22Rv1 (cell line): Measurements from ENCODE around the gene ACVR1B.

Source experiments
- H3K27ac ChIP-seq: fragments of 450-650 bp; 2 replicates; pipeline ENCODE4 v1.5.1; 2017
- ZFX ChIP-seq: fragments of 450-650 bp; IDR thresholded peaks from 2 replicates; pipeline ENCODE4 v1.6.1; 2017; ENCODE audit warnings: antibody characterized with exemption, borderline replicate concordance
- TF ChIP-seq, protein P1 (sequence below): fragments of 450-650 bp; IDR thresholded peaks from 2 replicates; pipeline ENCODE4 v1.5.1; 2017; ENCODE audit warnings: mild to moderate bottlenecking

ACVR1B gene

DNA sequence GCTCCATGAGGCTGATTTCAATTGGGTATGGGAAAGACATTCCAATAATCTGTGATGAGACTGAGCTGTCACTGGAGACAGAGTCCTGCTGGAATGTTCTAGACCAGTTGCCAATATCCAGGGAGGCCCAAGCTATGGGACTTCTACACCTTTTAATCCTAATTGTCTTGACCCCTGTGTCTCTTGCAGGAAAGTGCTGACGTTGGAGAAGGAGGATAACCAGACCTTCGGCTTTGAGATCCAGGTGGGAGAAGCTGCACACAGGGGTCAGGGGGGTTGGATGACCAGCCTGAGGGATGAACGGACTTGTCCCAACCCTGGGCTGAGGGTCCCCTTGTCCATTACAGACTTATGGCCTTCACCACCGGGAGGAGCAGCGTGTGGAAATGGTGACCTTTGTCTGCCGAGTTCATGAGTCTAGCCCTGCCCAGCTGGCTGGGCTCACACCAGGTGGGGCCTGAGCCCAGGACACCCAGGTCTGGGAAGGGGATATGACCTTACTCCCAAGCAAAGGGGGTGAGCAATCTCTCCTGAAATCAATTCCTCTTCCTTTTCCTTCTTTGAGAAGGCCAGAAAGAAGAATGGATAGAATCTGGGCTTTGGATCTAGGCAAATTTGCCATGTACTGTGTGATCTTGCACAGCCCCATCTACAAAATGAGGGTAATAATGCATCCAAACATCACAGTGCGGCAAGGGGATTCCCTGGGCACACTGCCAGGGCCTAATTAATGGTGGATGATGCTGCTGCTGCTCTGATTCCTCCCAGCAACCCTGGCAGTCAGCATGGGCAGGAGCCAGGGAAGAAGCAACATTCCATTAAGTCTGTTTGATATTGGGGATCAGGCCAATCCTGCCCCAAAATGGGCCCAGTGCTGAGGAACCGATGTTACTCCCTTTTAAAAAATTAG, 59.4 kb downstream of the ACVR1B start:
- TF ChIP-seq ZFX = no peak
- TF ChIP-seq, protein P1, sequence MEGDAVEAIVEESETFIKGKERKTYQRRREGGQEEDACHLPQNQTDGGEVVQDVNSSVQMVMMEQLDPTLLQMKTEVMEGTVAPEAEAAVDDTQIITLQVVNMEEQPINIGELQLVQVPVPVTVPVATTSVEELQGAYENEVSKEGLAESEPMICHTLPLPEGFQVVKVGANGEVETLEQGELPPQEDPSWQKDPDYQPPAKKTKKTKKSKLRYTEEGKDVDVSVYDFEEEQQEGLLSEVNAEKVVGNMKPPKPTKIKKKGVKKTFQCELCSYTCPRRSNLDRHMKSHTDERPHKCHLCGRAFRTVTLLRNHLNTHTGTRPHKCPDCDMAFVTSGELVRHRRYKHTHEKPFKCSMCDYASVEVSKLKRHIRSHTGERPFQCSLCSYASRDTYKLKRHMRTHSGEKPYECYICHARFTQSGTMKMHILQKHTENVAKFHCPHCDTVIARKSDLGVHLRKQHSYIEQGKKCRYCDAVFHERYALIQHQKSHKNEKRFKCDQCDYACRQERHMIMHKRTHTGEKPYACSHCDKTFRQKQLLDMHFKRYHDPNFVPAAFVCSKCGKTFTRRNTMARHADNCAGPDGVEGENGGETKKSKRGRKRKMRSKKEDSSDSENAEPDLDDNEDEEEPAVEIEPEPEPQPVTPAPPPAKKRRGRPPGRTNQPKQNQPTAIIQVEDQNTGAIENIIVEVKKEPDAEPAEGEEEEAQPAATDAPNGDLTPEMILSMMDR = no peak
- H3K27ac ChIP-seq = peak overlapping the region; percentile 27; the same call in 1 of the 2 replicates

DNA sequence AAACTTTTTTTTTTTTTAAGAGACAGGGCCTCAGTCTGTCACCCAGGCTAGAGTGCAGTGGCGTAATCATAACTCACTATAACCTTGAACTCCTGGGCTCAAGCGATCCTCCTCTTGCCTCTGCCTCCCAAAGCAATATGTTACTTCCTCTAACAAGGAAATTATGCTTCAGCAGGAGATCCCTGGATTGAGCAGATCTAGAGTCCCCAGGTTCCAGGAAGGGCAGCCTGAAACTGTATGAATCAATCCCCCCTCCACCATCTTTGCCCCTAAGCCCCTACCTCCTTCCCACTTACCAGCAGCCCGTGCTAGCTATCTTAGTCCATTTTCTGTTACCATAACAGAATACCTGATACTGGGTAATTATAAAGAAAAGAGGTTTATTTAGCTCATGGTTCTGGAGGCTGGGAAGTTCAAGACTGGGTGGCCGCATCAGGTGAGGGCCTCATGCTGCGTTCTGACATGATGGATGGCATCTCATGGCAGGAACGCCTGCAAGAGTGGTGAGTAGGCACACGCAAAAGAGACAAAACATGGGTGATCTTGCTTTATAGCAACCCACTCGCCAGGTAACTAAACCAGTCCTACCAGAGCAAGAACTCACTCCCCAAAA, 60.2 kb downstream of the ACVR1B start:
- TF ChIP-seq, protein P1 = no peak
- no peak for TF ChIP-seq ZFX
- no peak overlapping the region for H3K27ac ChIP-seq

DNA sequence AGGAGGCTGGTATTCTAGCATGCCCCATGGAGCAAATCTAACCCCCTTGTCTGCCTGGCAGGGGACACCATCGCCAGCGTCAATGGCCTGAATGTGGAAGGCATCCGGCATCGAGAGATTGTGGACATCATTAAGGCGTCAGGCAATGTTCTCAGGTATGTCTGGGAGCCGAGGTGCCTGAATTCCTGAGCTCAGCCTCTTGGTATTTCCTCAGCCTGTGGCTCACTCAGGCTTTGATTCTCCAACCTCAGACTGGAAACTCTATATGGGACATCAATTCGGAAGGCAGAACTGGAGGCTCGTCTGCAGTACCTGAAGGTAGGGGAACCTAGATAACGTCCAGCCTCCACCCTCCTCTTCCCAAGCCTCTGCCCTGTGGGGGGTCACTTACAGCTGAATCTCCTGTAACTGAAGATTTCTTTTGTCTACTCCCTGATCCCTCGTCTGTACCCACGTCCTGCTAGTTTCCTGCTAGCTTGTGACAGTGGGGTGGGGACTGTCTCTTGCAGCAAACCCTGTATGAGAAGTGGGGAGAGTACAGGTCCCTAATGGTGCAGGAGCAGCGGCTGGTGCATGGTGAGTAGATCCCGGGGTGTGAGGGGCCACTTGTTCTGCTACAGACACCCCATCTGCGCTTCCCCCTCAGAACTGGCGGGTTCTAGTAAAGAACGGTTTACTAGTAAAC, 62.3 kb downstream of the ACVR1B start:
- TF ChIP-seq, protein P1 = no peak
- no peak for TF ChIP-seq ZFX
- H3K27ac ChIP-seq = no peak overlapping the region

DNA sequence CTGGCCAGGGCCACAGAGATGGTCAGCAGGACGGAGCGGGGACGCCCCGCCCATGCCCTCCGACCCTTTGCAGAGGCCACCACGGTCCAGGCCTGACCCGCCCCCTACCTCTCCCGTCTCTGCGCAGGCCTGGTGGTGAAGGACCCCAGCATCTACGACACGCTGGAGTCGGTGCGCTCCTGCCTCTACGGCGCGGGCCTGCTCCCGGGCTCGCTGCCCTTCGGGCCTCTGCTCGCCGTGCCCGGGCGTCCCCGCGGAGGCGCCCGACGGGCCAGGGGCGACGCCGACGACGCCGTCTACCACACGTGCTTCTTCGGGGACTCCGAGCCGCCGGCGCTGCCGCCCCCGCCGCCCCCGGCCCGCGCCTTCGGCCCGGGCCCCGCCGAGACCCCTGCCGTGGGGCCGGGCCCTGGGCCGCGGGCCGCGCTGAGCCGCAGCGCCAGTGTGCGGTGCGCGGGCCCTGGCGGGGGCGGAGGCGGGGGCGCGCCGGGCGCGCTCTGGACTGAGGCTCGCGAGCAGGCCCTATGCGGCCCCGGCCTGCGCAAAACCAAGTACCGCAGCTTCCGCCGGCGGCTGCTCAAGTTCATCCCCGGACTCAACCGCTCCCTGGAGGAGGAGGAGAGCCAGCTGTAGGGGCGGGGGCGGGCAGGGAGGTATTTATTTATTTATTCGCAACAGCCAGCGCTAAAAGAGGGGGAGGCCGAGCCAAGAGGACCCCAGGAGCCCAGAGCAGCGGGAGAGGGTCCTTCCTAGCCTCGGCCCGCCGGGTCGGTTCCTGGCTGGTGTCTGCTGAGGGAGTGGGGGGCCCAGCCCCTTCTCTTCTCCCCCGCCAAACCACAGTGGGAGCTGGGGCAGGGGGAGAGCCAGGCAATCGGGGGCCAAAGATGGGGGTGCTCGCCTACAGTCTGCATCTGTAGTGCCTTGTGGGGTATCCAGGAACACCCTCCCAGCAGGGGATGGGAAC, 63.4 kb downstream of the ACVR1B start:
- no peak for TF ChIP-seq ZFX
- TF ChIP-seq, protein P1 = no peak
- H3K27ac ChIP-seq = no peak overlapping the region

DNA sequence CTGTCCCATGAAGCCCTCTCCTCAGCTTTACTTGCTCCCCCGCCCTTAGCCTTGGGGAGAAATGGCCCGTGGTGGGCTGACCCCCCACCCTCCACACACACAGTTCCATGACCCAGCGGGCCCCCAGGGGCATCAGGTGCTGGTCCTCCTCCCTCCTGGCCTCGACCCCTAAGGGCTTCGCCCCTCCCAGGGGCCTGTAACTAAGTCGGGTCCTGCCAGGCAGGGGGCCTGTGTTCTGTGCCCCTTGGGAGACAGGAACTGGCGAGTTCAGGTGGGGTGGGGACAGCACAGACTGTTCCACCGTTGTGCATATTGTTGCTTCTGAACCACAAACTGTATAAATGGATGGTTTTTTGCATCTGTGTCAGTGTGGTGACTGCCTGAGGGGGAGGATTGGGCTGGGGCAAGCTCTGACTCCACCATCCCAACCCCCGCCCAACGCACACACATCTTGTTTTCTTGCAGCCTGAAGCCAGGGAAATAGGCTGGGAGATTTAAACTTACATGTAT, 64.1 kb downstream of the ACVR1B start:
- no peak for TF ChIP-seq ZFX
- TF ChIP-seq, protein P1 = no peak
- H3K27ac ChIP-seq = no peak overlapping the region

DNA sequence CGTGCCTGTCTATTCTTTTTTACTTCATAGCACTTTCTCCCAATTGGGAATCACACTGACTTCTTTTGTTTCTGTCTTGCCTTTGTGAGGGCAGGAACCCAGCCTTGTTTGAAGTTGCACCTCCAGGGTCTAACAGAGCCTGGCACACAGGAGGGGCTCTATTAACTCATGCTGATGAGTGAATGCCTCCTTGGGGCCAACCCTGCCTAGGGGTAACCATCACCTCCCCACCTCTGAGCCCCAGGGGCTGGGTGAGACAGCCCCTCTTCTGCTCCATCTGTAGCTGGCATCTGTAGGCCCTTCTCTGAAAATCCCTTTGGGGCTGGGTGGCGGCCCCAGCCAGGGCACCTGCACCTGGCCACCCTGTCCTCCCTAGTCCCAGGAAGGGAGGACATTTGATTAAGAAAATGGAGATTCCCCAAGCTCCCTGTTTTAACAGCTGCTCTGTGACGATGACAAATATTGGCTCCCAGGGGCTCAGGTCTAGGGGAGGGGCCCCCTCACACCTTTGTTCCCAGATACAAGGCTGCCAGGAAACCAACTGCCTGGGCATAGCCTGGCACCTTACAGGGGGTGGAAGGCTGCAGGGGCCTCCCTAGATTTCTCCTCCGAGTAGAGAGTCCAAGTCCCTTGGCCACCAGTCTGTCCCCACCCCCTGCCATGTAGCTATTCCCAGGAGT, 67.1 kb downstream of the ACVR1B start:
- TF ChIP-seq ZFX = no peak
- TF ChIP-seq, protein P1 = no peak

More for the DNA sequence above, 67.1 kb downstream of the ACVR1B start:
- no peak overlapping the region for H3K27ac ChIP-seq
